Cardiac muscle cell (in vitro differentiated cells and primary cell): ENCODE data around the gene NRGN. TPM values are rescaled to one million over a fixed set of nuclear protein-coding genes. Genes with fewer than 3 reads are reported as not detected.

Source experiments
- DNase-seq, 2 donors: peaks; one replicate each; pipeline versions ENCODE4 v3.0.0 to v3.0.0-alpha.2; 2010 to 2017; ENCODE audit warnings: low read depth in 1 of 2, low spot score in 1 of 2
- H3K27ac ChIP-seq: fragments of 200-600 bp; sonication (generic); 2 replicates; pipeline ENCODE4 v1.5.1; 2016
- H3K27me3 ChIP-seq: fragments of 200-600 bp; sonication (generic); 2 replicates; pipeline ENCODE4 v1.6.0; 2016; ENCODE audit warnings: control low read depth
- H3K36me3 ChIP-seq: fragments of 200-600 bp; sonication (generic); 2 replicates; pipeline ENCODE4 v1.5.1; 2016; ENCODE audit warnings: control low read depth
- H3K4me1 ChIP-seq: fragments of 200-600 bp; sonication (generic); 2 replicates; pipeline ENCODE4 v1.8.1; 2017; ENCODE audit warnings: low read depth, mild to moderate bottlenecking, mixed run types
- H3K4me3 ChIP-seq: fragments of 200-600 bp; sonication (generic); 2 replicates; pipeline ENCODE4 v1.5.1; 2016; ENCODE audit warnings: mild to moderate bottlenecking
- H3K9me3 ChIP-seq: fragments of 200-600 bp; sonication (generic); 2 replicates; pipeline ENCODE4 v1.5.1; 2017; ENCODE audit warnings: low read depth, mild to moderate bottlenecking, control low read depth
- CTCF ChIP-seq: IDR thresholded peaks from 2 replicates; pipeline ENCODE4 v1.5.1; 2012; ENCODE audit warnings: low read depth, mild to moderate bottlenecking, low read length
- polyA plus RNA-seq: library from polyadenylated mRNA; unstranded; fragments of >200 nt; fragmentation: Nextera tagmentation; extraction: Ambion mirVana; gene quantifications from 2 replicates; pipeline ENCODE4 v1.2.1, GENCODE V29; 2016
- total RNA-seq: library from RNA; depleted of rRNA; stranded (reverse); fragments of >200 nt; gene quantifications from 2 replicates; pipeline ENCODE4 v1.2.3, GENCODE V29; 2016

Gene NRGN
- total and polyA plus RNA-seq, 2 experiments from 2014 or later, result 1.1 to 2.1 TPM

DNA sequence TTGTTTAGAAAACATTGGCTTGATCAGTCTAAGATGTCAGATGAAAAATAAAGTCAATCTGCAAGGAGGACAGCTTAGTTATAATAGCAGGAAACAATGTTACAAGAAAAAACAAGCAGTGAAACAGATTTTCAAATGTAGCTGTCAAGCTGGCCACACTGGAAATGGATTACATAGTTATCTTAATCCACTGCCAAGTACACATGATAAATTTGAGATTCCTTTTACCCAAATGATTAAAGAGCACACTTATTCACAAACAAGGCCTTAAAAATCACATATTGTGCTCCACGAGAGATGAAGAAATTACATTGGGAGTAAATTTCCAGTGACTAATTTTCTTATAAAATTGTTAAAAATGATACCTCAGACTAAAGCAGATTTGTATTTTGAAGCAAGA lies 39.8 kb downstream of the NRGN start:
- Histone ChIP-seq H3K4me1 (no peaks in the 10 kb centered on the region), H3K27me3 (no peaks in the 10 kb centered on the region), H3K9me3 (no peaks in the 10 kb centered on the region), H3K4me3 (no peak overlapping the region), H3K36me3 (peaks cover 3% of the 10 kb centered on the region), H3K27ac (no peak overlapping the region)
- DNase-seq, result peak in 1 of 2 donors; percentile 20
- no peak for TF ChIP-seq CTCF

DNA sequence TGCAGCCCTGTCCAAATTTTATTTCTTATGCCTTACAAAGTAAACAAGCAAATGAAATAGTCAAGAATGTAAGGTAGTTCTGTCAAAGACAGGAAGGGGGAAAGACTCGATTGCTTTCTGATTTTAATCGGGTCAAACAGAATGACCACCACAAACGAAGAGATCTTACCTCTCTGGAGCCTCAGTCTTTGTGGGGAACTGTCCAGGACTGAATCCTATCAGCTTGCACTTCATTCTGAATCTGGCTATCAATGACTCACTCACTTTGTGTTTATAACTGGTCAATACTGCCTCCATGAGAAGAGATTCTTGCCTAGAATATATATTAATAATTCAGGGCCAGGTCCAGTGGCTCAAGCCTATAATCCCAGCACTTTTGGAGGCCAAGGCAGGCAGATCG lies 43.3 kb downstream of the NRGN start:
- no peak for DNase-seq
- TF ChIP-seq CTCF, result no peak
- Histone ChIP-seq H3K36me3 (no peaks in the 10 kb centered on the region), H3K9me3 (no peaks in the 10 kb centered on the region), H3K4me3 (no peak overlapping the region), H3K4me1 (no peaks in the 10 kb centered on the region), H3K27me3 (no peaks in the 10 kb centered on the region), H3K27ac (no peak overlapping the region)

DNA sequence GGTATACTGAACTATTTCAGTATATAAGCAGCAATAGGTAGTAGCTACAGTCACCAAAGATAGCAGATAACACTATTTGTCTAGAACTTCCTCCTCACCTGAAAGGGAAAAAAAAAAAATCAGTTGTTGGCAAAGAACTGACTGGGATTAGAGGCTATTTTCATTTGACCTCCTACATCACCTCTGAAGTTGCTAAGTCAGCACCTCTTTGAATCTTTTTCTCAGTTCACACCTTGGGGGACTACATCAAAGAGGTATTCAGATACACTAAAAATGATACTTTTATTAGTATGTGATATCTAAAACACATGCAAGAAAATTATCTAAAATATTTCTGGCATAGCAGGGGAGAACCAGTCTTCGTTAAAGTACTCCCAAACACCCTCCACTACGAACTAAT lies 44.3 kb downstream of the NRGN start:
- no peak overlapping the region for H3K4me3 ChIP-seq
- H3K36me3 ChIP-seq, result no peaks in the 10 kb centered on the region
- no peaks in the 10 kb centered on the region for H3K9me3 ChIP-seq
- no peak overlapping the region for H3K27ac ChIP-seq
- TF ChIP-seq CTCF, result no peak
- no peaks in the 10 kb centered on the region for H3K4me1 ChIP-seq
- DNase-seq, result no peak
- H3K27me3 ChIP-seq, result no peaks in the 10 kb centered on the region

DNA sequence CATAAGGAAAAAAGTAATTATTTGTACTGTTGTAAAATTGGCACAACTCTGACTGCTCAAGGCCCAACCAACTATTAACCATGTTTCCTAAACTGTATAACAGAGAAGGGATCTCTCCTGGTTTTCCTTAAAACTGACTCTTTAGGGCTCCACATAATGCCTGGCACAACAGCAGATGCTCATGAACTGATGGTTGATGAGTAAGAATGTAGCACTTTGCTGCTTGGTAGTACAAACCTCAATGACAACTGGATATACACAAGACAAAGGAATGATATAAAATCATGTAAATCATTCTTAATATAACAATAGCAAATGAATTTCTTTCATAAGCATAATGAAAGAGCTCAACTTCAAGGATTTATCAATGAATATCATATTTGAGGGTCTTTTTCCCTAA lies 48.8 kb downstream of the NRGN start:
- TF ChIP-seq CTCF, result no peak
- H3K36me3 ChIP-seq, result no peaks in the 10 kb centered on the region
- no peaks in the 10 kb centered on the region for H3K27me3 ChIP-seq
- no peak overlapping the region for H3K27ac ChIP-seq
- peaks cover 3% of the 10 kb centered on the region for H3K4me1 ChIP-seq
- no peak overlapping the region for H3K4me3 ChIP-seq
- H3K9me3 ChIP-seq, result no peaks in the 10 kb centered on the region
- no peak for DNase-seq

GRCh38 chr11:124791626-124792341 lies 52.0 kb downstream of the NRGN start:
- Histone ChIP-seq H3K4me3 (no peak overlapping the region), H3K4me1 (peaks cover 7% of the 10 kb centered on the region), H3K27me3 (no peaks in the 10 kb centered on the region), H3K27ac (no peak overlapping the region), H3K36me3 (no peaks in the 10 kb centered on the region), H3K9me3 (no peaks in the 10 kb centered on the region)
- DNase-seq, result peak in 1 of 2 donors; percentile 21
- TF ChIP-seq CTCF, result no peak
